Ovary (tissue), 3 donors: ENCODE results near the gene FNDC3A.

Experiments
- EP300 ChIP-seq: sonication (generic); formaldehyde crosslinking; IDR thresholded peaks from one replicate; pipeline ENCODE4 v1.6.1; 2017; ENCODE audit warnings: antibody characterized with exemption
- POLR2A ChIP-seq: fragments of 450-650 bp; IDR thresholded peaks from one replicate; pipeline ENCODE4 v1.6.1; 2017; ENCODE audit warnings: antibody characterized with exemption, mild to moderate bottlenecking, moderate library complexity
- TF ChIP-seq, protein P1 (sequence below), 3 donors: fragments of 450-650 bp in 2 of 3; fragments of 200-600 bp in 1 of 3; IDR thresholded peaks; one replicate each; pipeline versions ENCODE4 v1.5.1 to v1.8.0; 2016 to 2022; ENCODE audit warnings: antibody characterized with exemption in 3 of 3, mild to moderate bottlenecking in 1 of 3
- donor health status: DM: no; HTN: no; CAD: no.

DNA sequence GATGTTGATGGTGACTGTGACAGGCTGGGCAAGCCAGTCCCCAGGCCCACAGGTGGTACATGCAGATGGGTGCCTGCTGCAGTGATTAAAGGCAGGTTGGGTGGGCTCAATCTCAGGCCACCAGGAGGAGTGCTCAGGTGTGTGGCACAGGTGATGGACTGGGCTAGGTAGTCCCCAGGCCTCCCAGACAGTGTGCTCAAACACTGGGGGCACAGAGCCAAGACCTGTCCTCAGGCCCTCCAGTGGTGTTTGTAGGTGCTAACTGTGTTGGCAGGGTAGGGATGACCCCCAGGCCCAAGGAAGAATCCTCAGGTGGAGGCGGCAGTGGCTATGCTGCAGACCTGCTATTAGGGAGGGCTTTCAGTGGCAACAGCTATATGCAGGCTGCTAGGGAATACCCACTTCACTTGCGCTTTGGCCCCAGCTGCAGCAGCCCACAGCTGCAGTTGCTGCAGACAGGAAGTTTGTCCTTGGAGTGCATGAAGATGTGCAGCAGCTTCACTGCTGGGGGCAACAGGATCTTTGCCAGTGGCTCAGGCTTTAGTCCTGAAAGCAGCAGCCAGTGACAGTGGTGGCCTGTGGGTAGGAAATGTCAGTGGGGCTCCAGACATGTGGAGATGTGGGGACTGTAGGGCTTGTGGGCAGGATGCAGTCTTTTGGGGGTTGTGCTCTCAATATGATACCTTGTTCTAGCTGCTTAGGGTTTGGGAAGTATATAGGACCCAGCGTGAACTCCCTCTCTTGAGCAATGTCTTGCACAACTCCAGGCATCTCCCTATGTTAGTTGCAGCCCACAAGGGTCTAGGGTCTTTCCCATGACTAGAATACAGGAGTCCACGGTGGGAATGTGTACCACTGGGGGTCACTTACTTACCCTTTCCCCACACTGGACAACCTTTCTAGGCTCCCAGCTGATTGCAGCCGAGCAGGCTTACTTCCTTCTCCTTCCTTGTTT, 190.4 kb downstream of the FNDC3A start:
- TF ChIP-seq POLR2A (no peak), EP300 (no peak)
- TF ChIP-seq, protein P1, sequence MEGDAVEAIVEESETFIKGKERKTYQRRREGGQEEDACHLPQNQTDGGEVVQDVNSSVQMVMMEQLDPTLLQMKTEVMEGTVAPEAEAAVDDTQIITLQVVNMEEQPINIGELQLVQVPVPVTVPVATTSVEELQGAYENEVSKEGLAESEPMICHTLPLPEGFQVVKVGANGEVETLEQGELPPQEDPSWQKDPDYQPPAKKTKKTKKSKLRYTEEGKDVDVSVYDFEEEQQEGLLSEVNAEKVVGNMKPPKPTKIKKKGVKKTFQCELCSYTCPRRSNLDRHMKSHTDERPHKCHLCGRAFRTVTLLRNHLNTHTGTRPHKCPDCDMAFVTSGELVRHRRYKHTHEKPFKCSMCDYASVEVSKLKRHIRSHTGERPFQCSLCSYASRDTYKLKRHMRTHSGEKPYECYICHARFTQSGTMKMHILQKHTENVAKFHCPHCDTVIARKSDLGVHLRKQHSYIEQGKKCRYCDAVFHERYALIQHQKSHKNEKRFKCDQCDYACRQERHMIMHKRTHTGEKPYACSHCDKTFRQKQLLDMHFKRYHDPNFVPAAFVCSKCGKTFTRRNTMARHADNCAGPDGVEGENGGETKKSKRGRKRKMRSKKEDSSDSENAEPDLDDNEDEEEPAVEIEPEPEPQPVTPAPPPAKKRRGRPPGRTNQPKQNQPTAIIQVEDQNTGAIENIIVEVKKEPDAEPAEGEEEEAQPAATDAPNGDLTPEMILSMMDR (IDR thresholded peaks at IDR 0.05): no peak
